GM23338 (cell line): Measurements from ENCODE around the gene CFTR.

Experiments used
- CREB1 ChIP-seq: fragments of 250-450 bp; sonication (Bioruptor Pico); IDR thresholded peaks from 2 replicates; pipeline ENCODE4 v1.5.0; 2020; ENCODE audit warnings: low read depth, mild to moderate bottlenecking, moderate library complexity
- CTCF ChIP-seq, 2 experiments: fragments of 200-600 bp in 1 of 2; sonication (generic) in 1 of 2; conservative IDR thresholded peaks; 2 replicates each; pipeline versions ENCODE4 v1.5.1 to v1.6.1; 2016 to 2017; ENCODE audit warnings: antibody characterized with exemption in 2 of 2, low read depth in 2 of 2, mild to moderate bottlenecking in 2 of 2, moderate library complexity in 1 of 2
- ETS1 ChIP-seq: IDR thresholded peaks from 2 replicates; pipeline ENCODE4 v1.6.1; 2016; ENCODE audit warnings: antibody characterized with exemption
- EZH2 ChIP-seq: fragments of 200-600 bp; sonication (generic); IDR thresholded peaks from one replicate; pipeline ENCODE4 v1.8.0; 2017; ENCODE audit warnings: antibody characterized with exemption, mild to moderate bottlenecking, low read depth; ENCODE audit not compliant: unreplicated experiment
- EZH2phosphoT487 ChIP-seq: fragments of 200-600 bp; sonication (generic); IDR thresholded peaks from one replicate; pipeline ENCODE4 v1.8.1; 2018; ENCODE audit warnings: antibody characterized with exemption; ENCODE audit not compliant: unreplicated experiment
- JUNB ChIP-seq: IDR thresholded peaks from one replicate; pipeline ENCODE4 v1.6.1; 2016; ENCODE audit warnings: antibody characterized with exemption; ENCODE audit not compliant: unreplicated experiment
- NANOG ChIP-seq: IDR thresholded peaks from 2 replicates; pipeline ENCODE4 v1.6.1; 2016; ENCODE audit warnings: antibody characterized with exemption, borderline replicate concordance
- POLR2AphosphoS5 ChIP-seq: IDR thresholded peaks from 2 replicates; pipeline ENCODE4 v1.6.1; 2016; ENCODE audit warnings: antibody characterized with exemption, low read depth
- ZNF114 ChIP-seq: fragments of 250-450 bp; sonication (Bioruptor Pico); IDR thresholded peaks from 2 replicates; pipeline ENCODE4 v1.5.0; 2020; ENCODE audit warnings: mild to moderate bottlenecking, moderate library complexity
- ZNF331 ChIP-seq: fragments of 250-450 bp; sonication (Bioruptor Pico); IDR thresholded peaks from 2 replicates; pipeline ENCODE4 v1.5.0; 2020; ENCODE audit warnings: low read depth, mild to moderate bottlenecking, moderate library complexity
- TF ChIP-seq, protein P1 (sequence below): IDR thresholded peaks from one replicate; pipeline ENCODE4 v1.6.1; 2018; ENCODE audit warnings: antibody characterized with exemption; ENCODE audit not compliant: unreplicated experiment

DNA sequence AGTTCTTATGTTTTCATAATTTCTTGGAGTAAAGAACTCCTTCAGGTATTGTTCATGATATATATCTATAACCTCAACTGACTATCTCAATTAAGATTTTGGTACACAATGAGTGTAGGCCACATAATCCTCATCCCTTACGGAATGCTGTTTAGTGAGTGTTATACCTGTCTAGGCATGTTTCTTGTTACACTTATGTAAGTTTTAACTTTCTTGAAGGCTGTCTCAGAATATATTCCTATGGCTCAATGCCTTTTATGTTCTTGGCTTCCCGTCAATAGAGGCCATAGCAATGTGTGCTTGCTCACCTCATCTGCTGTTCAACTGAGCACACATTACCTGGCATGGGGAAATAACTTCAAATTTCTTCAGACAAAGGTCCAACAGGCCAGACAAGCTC is 208.3 kb downstream of the CFTR start:
- TF ChIP-seq CTCF (conservative IDR thresholded peaks at IDR 0.05; ENCODE audit: low read depth in 2 of 2), result no peak
- no peak for TF ChIP-seq EZH2
- TF ChIP-seq, protein P1, sequence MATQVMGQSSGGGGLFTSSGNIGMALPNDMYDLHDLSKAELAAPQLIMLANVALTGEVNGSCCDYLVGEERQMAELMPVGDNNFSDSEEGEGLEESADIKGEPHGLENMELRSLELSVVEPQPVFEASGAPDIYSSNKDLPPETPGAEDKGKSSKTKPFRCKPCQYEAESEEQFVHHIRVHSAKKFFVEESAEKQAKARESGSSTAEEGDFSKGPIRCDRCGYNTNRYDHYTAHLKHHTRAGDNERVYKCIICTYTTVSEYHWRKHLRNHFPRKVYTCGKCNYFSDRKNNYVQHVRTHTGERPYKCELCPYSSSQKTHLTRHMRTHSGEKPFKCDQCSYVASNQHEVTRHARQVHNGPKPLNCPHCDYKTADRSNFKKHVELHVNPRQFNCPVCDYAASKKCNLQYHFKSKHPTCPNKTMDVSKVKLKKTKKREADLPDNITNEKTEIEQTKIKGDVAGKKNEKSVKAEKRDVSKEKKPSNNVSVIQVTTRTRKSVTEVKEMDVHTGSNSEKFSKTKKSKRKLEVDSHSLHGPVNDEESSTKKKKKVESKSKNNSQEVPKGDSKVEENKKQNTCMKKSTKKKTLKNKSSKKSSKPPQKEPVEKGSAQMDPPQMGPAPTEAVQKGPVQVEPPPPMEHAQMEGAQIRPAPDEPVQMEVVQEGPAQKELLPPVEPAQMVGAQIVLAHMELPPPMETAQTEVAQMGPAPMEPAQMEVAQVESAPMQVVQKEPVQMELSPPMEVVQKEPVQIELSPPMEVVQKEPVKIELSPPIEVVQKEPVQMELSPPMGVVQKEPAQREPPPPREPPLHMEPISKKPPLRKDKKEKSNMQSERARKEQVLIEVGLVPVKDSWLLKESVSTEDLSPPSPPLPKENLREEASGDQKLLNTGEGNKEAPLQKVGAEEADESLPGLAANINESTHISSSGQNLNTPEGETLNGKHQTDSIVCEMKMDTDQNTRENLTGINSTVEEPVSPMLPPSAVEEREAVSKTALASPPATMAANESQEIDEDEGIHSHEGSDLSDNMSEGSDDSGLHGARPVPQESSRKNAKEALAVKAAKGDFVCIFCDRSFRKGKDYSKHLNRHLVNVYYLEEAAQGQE, result no peak
- TF ChIP-seq EZH2phosphoT487, result no peak
- no peak for TF ChIP-seq ZNF331 (CRISPR knock-in tag)
- no peak for TF ChIP-seq POLR2AphosphoS5
- no peak for TF ChIP-seq JUNB
- TF ChIP-seq CREB1 (CRISPR knock-in tag), result no peak
- TF ChIP-seq NANOG, result no peak
- TF ChIP-seq ETS1, result no peak
- no peak for TF ChIP-seq ZNF114 (CRISPR knock-in tag)
